ENCODE measurements around the gene EDEM2. TPM values are rescaled to one million over a fixed set of nuclear protein-coding genes. Genes with fewer than 3 reads are reported as not detected.
"Not testable (repeated sequence)": the region's sequence is repeated elsewhere in the genome, so short reads cannot be mapped to it uniquely, and the experiment has no call there.

Gene EDEM2
- total RNA-seq, 1 donor from 2014 or later: 19.2 TPM

GRCh38 chr20:35131934-35132333, 15.2 kb downstream of the EDEM2 start:
- no peak for DNase-seq
- Mint-ChIP-seq H3K9me3 (no peaks in the 10 kb centered on the region), H3K4me1 (no peaks in the 10 kb centered on the region), H3K4me3 (no peak overlapping the region), H3K27ac (no peak overlapping the region), H3K36me3 (ENCODE audit: low read depth) (peaks cover 35% of the 10 kb centered on the region), H3K27me3 (no peaks in the 10 kb centered on the region)
- intact Hi-C loops (cut with micrococcal nuclease): no loop called here

- Mint-ChIP-seq H3K27me3 (no peaks in the 10 kb centered on the region), H3K36me3 (ENCODE audit: low read depth) (peaks cover 42% of the 10 kb centered on the region), H3K9me3 (no peaks in the 10 kb centered on the region), H3K27ac (no peak overlapping the region), H3K4me1 (no peaks in the 10 kb centered on the region), H3K4me3 (no peak overlapping the region)
- intact Hi-C loops (cut with micrococcal nuclease): no loop called here
- DNase-seq: no peak
Measured at GRCh38 chr20:35129647-35130069, 17.5 kb downstream of the EDEM2 start.

- Mint-ChIP-seq H3K4me1 (no peaks in the 10 kb centered on the region), H3K4me3 (no peak overlapping the region), H3K27ac (no peak overlapping the region), H3K27me3 (no peaks in the 10 kb centered on the region), H3K36me3 (ENCODE audit: low read depth) (peaks cover 46% of the 10 kb centered on the region), H3K9me3 (no peaks in the 10 kb centered on the region)
- no peak for DNase-seq
- intact Hi-C loops (cut with micrococcal nuclease): no loop called here
Measured at GRCh38 chr20:35125753-35126152, 21.4 kb downstream of the EDEM2 start.

- Mint-ChIP-seq H3K36me3 (ENCODE audit: low read depth) (peaks cover 65% of the 10 kb centered on the region), H3K4me3 (no peak overlapping the region), H3K4me1 (peaks cover 1% of the 10 kb centered on the region), H3K27me3 (no peaks in the 10 kb centered on the region), H3K27ac (no peak overlapping the region), H3K9me3 (no peaks in the 10 kb centered on the region)
- intact Hi-C loops (cut with micrococcal nuclease): no loop called here
- no peak for DNase-seq
Measured at GRCh38 chr20:35122756-35123405, 24.3 kb downstream of the EDEM2 start.

- Mint-ChIP-seq H3K27me3 (no peaks in the 10 kb centered on the region), H3K4me3 (no peak overlapping the region), H3K4me1 (peaks cover 1% of the 10 kb centered on the region), H3K9me3 (no peaks in the 10 kb centered on the region), H3K36me3 (ENCODE audit: low read depth) (peaks cover 63% of the 10 kb centered on the region), H3K27ac (no peak overlapping the region)
- no peak for DNase-seq
- intact Hi-C loops (cut with micrococcal nuclease): no loop called here
Measured at GRCh38 chr20:35121186-35121585, 25.9 kb downstream of the EDEM2 start.

- DNase-seq: no peak
- Mint-ChIP-seq H3K4me3 (no peak overlapping the region), H3K9me3 (no peaks in the 10 kb centered on the region), H3K4me1 (peaks cover 1% of the 10 kb centered on the region), H3K27me3 (no peaks in the 10 kb centered on the region), H3K27ac (no peak overlapping the region), H3K36me3 (ENCODE audit: low read depth) (peaks cover 61% of the 10 kb centered on the region)
- intact Hi-C loops (cut with micrococcal nuclease): no loop called here
Measured at GRCh38 chr20:35120012-35120701, 27.0 kb downstream of the EDEM2 start.

GRCh38 chr20:35117629-35118028, 29.5 kb downstream of the EDEM2 start:
- no peak overlapping the region for H3K27ac Mint-ChIP-seq
- H3K27me3 Mint-ChIP-seq: no peaks in the 10 kb centered on the region
- H3K4me3 Mint-ChIP-seq: no peak overlapping the region
- peaks cover 49% of the 10 kb centered on the region for H3K36me3 Mint-ChIP-seq (ENCODE audit: low read depth)
- peaks cover 1% of the 10 kb centered on the region for H3K4me1 Mint-ChIP-seq
- DNase-seq: no peak
- intact Hi-C loops (cut with micrococcal nuclease): no loop called here
- H3K9me3 Mint-ChIP-seq: no peaks in the 10 kb centered on the region

GRCh38 chr20:35117196-35117595, 29.9 kb downstream of the EDEM2 start:
- H3K4me3 Mint-ChIP-seq: no peak overlapping the region
- H3K36me3 Mint-ChIP-seq (ENCODE audit: low read depth): peaks cover 49% of the 10 kb centered on the region
- intact Hi-C loops (cut with micrococcal nuclease): no loop called here

GRCh38 chr20:35116258-35116657, 30.9 kb downstream of the EDEM2 start:
- peak overlapping the region; percentile 43 for H3K27ac Mint-ChIP-seq
- peaks cover 2% of the 10 kb centered on the region for H3K4me1 Mint-ChIP-seq
- H3K27me3 Mint-ChIP-seq: no peaks in the 10 kb centered on the region
- H3K4me3 Mint-ChIP-seq: no peak overlapping the region
- H3K36me3 Mint-ChIP-seq (ENCODE audit: low read depth): peaks cover 47% of the 10 kb centered on the region
- DNase-seq: no peak
- intact Hi-C loops (cut with micrococcal nuclease): no loop called here
- no peaks in the 10 kb centered on the region for H3K9me3 Mint-ChIP-seq

More at GRCh38 chr20:35117196-35117595, 29.9 kb downstream of the EDEM2 start:
- no peak for DNase-seq
- Mint-ChIP-seq H3K4me1 (peaks cover 1% of the 10 kb centered on the region), H3K9me3 (no peaks in the 10 kb centered on the region), H3K27ac (no peak overlapping the region), H3K27me3 (no peaks in the 10 kb centered on the region)

- Mint-ChIP-seq H3K27me3 (no peaks in the 10 kb centered on the region), H3K27ac (no peak overlapping the region), H3K4me1 (peaks cover 5% of the 10 kb centered on the region), H3K9me3 (no peaks in the 10 kb centered on the region), H3K36me3 (ENCODE audit: low read depth) (peaks cover 44% of the 10 kb centered on the region), H3K4me3 (no peak overlapping the region)
- no peak for DNase-seq
- intact Hi-C loops (cut with micrococcal nuclease): no loop called here
Measured at GRCh38 chr20:35115606-35116005, 31.5 kb downstream of the EDEM2 start.

GRCh38 chr20:35112276-35112675, 34.9 kb downstream of the EDEM2 start:
- intact Hi-C loops (cut with micrococcal nuclease); H3K4me1 Mint-ChIP-seq; H3K27ac Mint-ChIP-seq; H3K4me3 Mint-ChIP-seq; H3K27me3 Mint-ChIP-seq; DNase-seq; H3K9me3 Mint-ChIP-seq: not testable (repeated sequence)
- H3K36me3 Mint-ChIP-seq (ENCODE audit: low read depth): peaks cover 26% of the 10 kb centered on the region

- H3K4me3 Mint-ChIP-seq: no peak overlapping the region
- DNase-seq: no peak
- no peak overlapping the region for H3K27ac Mint-ChIP-seq
- no peaks in the 10 kb centered on the region for H3K9me3 Mint-ChIP-seq
- intact Hi-C loops (cut with micrococcal nuclease): no loop called here
- H3K4me1 Mint-ChIP-seq: peaks cover 3% of the 10 kb centered on the region
- H3K36me3 Mint-ChIP-seq (ENCODE audit: low read depth): peaks cover 24% of the 10 kb centered on the region
- peaks cover 3% of the 10 kb centered on the region for H3K27me3 Mint-ChIP-seq
Measured at GRCh38 chr20:35111141-35111888, 35.8 kb downstream of the EDEM2 start.

- Mint-ChIP-seq H3K9me3 (no peaks in the 10 kb centered on the region), H3K36me3 (ENCODE audit: low read depth) (peaks cover 15% of the 10 kb centered on the region), H3K27me3 (peaks cover 5% of the 10 kb centered on the region), H3K4me3 (no peak overlapping the region), H3K27ac (no peak overlapping the region), H3K4me1 (peaks cover 3% of the 10 kb centered on the region)
- intact Hi-C loops (cut with micrococcal nuclease): no loop called here
- no peak for DNase-seq
Measured at GRCh38 chr20:35108921-35109320, 38.2 kb downstream of the EDEM2 start.

GRCh38 chr20:35106827-35107380, 40.2 kb downstream of the EDEM2 start:
- intact Hi-C loops (cut with micrococcal nuclease): no loop called here
- Mint-ChIP-seq H3K4me1 (peaks cover 3% of the 10 kb centered on the region), H3K36me3 (ENCODE audit: low read depth) (peaks cover 11% of the 10 kb centered on the region), H3K27me3 (peaks cover 10% of the 10 kb centered on the region), H3K27ac (no peak overlapping the region), H3K4me3 (no peak overlapping the region), H3K9me3 (no peaks in the 10 kb centered on the region)
- no peak for DNase-seq
